DMS53 treated with DMSO at 0.1 percent for 48 hours (cell line): ENCODE results near the gene PALLD.
"Not testable (repeated sequence)": the region's sequence is repeated elsewhere in the genome, so short reads cannot be mapped to it uniquely, and the experiment has no call there.

ENCODE experiments used
- DNase-seq: peaks from one replicate; lab custom pipeline; 2025; ENCODE audit not compliant: unreplicated experiment; lab: John Stamatoyannopoulos, UW

Gene PALLD

GRCh38 chr4:168696280-168696679 is 199.4 kb downstream of the PALLD start:
- no peak for DNase-seq

DNA sequence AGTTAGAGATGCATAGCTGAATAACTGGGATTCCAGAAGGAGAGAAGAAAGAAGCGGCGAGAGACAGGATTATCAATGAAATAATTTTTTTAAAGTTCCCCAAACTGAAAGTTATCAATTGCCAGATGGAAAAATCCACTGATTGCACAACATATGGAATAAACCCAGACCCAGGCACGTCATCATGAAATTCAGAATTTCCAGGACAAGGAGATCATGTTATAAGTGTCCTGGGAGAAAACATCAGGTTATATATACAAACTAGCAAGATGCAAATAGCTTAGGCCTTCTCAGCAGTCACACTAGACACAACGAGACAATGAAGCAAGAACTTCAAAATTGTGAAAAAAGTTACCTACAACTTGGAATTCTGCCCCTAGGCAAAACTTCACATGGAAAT is 200.0 kb downstream of the PALLD start:
- no peak for DNase-seq

DNA sequence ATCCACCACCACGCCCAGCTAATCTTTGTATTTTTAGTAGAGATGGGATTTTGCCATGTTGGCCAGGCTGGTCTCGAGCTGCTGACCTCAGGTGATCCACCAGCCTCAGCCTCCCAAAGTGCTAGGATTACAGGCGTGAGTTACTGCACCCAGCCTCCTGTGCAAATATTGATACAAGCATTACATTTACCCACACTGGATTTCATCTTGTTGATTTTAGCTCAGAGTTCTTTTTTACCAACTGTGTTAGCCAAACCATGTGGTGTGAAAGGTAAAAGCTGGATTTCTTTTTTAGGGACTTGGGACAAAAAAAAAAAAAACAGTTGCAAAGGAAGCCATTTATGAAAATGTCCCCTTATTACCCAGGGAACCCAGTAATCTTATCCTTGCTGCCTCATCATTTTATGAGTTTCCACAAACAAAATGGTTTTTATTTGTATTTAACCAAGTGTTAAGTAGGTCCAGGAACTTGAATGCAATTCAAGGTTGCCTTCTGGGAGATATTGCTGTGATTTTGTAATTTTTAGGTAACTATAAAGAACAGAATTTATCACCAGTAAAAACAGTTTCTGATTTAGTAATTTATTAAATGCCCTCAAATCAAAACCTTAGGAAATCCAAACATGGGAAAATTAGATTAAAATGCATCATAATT is 202.5 kb downstream of the PALLD start:
- DNase-seq, result peak; percentile 74

- no peak for DNase-seq
These were observed 204.2 kb downstream of the PALLD start for GRCh38 chr4:168701061-168701460.

DNA sequence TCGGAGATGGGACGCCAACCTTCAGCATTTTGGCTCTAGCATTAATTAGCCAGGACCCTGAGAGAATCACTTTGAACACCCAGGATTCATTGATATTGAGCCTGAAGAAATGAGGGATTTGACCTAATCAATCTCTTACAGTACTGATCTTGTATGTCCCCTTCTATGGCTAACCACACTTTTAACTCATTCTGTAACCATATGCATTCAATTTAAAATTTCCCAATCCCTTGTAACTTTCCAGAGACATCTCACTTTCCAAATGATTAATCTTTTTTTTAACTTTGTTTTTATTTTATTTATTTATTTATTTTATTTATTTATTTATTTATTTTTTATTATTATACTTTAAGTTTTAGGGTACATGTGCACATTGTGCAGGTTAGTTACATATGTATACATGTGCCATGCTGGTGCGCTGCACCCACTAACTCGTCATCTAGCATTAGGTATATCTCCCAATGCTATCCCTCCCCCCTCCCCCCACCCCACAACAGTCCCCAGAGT is 205.8 kb downstream of the PALLD start:
- not testable (repeated sequence) for DNase-seq

DNA sequence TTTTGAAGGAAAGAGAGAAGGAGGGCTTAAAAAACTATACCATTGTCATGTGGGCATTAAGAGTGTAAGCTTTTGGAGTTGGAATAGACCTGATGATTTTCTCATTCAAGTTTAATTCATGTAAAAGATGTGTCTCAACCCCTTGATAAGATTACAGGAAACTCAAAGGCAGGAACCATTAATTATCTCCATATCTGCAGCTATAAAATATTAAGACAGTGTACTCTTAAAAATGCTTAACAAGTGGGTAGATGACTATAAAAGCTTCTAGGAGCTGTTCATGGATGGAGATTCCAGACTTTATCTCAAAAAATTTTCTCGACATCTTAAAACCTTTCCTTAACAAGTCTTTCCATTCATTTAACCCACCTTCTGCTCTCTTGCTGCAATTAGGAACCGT is 208.3 kb downstream of the PALLD start:
- DNase-seq, result no peak

GRCh38 chr4:168707205-168707604 is 210.4 kb downstream of the PALLD start:
- no peak for DNase-seq

GRCh38 chr4:168708108-168708507 is 211.3 kb downstream of the PALLD start:
- no peak for DNase-seq

DNA sequence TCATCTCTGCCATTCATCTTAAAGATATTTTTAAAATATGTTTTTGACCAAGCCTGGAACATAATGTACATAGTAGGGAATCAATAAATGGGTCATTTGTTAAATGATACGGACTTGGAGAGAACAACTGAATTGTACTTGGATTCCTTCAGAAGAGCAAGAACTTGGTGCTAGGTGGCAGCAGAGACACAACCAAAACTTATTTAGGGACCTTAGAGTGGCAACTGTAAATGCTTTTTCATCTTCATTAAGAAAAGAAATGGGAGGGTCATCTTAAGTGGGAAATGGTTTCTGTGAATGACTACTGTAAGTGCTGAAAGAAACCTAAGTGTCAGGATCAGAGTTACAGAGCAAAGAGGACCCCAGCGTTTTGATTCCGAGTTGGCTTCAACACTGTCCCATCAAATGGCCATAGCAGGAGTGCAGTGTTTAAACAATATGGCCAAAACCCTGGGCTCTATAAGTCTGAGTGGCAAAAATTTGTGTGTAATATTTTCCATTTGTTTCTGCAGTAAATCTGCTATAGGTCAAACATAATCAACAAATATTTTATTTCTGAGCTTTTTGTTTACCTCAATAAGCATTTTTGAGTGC is 213.6 kb downstream of the PALLD start:
- DNase-seq, result peak; percentile 24

DNA sequence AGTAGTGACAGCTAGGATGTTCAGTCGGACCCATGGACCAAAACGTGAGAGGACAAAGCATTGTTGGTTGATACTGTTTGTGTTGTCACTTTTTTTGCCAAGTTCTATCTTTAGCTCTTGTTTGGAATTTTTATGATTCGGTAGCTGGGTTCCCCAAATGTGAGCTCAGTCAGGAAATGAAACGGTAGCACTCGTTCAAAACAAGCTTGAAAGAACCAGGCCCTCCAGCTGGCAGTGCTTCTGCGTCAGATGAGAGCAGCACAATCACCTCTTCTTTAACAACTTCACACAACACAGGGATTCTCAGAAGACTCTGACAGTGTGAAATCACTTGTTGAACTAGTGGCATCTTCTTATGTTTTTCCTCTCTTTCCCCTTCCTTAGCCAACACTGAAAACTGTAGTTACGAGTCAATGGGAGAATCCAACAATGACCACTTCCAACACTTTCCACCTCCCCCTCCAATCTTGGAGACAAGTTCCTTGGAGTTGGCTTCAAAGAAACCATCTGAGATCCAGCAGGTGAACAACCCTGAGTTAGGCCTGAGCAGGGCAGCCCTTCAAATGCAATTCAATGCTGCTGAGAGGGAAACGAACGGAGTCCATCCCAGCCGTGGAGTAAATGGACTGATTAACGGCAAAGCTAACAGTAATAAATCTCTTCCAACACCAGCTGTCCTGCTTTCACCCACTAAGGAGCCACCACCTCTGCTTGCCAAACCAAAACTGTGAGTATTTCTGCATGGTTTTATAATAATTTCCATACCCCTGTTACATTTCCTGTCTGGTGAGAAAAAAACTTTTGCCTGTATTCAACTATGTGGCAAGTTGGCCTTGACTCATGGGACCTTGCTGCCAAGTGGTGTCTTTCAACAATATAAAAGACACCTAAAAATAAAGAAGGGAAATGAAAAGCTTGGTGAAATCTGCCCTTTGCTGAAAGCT is 214.6 kb downstream of the PALLD start:
- DNase-seq, result no peak

DNA sequence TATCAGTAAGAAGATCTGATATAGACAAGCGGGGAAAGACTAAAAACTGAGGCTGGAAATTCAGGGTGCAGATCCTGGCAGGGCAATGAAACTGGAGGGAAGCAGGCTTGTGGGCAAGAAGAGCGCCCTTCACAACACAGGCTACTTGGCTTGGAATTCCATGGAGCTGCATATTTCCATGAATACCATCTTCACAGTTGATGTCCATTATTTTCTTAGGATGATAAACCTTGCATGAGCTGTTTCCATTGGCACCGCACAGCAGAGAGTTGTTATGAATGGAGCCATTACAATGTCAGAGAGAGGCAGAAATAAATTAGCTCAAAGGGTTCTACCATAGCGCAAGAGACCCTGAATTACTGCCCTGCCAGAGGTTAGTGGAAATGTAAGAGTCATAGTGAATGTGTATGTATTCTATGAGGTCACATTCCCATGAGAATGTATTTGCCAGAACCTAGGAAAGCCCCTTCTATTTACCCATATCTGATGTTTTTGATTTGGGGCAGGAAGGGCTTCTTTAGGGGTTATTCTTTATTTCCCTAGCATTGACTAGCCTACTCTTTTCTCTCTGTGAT is 215.6 kb downstream of the PALLD start:
- no peak for DNase-seq

- no peak for DNase-seq
These were observed 216.4 kb downstream of the PALLD start for GRCh38 chr4:168713253-168713652.

DNA sequence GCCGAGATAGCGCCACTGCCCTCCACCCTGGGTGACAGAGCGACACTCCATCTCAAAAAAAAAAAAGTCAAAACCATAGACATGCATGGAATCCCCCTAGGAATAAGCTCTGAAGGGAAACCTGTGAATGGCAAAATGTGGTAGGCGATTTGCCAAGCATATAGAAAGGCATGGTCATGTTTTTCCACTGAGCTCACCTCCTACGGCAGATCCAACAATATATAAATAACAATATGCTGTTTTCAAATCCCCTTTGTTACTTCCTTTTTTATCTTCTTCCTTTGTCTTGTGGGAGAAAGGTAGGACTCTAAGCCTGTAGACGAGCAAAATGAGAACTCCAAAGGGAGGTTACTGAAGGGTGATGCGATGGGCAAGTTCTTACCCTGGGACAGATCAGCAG is 219.0 kb downstream of the PALLD start:
- no peak for DNase-seq

DNA sequence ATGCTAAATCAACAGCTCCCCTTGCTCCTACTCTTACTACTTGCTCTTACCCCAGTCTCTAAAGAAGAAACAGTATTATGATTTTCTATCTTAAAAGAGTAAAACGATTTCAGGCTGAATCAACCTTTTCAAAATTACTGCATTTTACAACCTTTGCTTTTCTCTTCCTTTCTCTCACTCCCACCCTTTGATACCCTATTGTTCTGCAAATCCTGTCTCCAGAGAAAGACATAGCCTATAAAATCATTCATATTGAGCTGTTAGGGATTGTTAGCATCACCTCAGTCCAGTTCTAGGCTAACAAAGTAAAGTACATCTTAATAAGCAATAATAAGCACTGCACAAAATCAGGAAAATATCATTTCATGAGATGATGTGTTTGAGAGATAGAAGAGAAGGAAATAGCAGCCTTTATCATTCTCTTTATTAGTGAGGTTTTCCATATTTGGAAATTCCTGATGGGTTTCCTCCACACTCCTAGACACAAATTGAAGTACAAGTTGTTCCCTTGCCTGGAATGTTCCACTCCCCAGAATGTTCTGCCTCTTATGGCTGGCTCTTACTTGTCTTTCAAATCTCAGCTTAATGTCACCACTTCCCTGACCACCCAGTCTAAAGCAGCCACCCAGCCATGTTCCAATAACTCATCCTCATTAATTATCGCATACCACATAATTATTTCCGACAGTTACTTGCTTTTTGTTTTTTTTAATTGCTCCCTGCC is 219.7 kb downstream of the PALLD start:
- no peak for DNase-seq

DNA sequence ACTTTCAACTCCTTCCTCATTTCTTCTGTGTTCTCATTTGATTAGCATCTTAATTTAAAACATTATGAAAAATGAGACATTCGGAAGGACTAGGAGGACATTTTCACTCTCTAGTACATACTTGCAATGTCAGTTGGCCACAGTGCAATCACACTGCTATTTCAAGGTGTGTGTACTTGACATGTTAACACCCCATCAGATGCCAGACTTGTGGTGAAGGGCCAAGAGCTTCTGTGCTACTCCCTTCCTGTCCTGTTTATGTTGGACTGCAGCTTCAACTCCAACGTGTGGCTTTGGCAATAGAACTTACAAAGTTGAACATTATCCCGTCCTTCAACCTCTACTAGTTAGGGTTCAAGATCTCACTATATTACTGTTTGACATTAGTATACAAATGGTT is 221.0 kb downstream of the PALLD start:
- DNase-seq, result no peak

GRCh38 chr4:168719725-168720124 is 222.9 kb downstream of the PALLD start:
- no peak for DNase-seq

DNA sequence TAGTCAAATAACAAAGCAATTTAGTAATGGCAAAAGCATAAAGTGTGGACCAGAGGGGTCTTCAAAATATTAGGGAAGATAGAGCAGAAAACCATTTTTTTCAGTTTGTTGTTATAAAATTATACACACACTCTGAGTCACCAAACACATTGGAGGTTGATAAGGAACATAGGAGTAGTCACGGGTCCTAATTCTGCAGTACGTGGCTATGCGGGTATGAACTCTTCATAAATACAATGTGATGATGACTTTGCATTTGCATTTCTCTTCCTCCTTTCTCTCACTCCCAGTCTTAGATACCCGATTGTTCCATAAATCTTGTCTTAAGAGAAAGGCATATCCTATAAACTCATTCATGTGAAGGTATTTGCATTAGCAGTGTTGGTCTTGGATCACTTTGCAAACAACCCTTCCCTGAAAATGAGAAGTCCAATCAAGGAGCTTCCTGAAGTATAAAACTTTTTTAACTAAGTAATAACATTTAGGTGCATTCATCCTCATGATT is 223.6 kb downstream of the PALLD start:
- no peak for DNase-seq

DNA sequence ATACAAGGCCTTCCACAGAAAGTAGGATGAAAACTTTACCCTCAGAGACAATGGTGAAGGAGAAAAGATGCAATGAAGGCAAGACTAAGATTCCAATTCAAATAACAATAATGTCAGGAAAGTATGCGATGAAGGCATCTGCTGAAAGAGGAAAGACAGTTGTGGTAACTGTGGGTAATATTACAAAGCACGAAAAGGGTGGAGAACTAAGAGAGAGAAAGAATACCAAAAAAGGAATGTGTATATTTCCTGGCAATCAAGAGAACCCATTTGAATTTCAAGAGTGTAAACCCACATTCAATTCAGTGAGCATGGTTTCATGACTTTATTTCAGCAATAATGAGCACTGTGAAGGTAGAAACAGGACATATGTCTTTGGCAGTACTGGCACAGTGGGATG is 225.5 kb downstream of the PALLD start:
- no peak for DNase-seq

DNA sequence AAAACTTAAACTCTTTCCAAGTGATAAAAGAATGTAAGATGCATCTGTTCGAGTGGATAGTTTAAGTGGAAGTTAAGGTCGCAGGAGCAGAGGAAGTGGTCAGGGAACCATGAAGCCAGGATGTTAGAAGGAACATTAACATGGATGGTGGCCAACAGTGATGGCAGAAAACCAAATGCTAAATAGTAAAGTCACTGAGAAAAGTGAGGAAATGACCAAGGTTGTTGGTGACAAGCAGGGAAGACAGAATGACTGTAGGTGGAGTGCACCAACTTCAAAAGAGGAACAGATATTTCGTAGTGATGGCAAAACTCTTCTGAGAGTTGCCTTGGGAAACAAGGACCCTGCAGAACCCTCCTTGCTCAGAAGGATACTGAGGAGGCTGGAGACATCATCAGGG is 226.2 kb downstream of the PALLD start:
- DNase-seq, result no peak

DNA sequence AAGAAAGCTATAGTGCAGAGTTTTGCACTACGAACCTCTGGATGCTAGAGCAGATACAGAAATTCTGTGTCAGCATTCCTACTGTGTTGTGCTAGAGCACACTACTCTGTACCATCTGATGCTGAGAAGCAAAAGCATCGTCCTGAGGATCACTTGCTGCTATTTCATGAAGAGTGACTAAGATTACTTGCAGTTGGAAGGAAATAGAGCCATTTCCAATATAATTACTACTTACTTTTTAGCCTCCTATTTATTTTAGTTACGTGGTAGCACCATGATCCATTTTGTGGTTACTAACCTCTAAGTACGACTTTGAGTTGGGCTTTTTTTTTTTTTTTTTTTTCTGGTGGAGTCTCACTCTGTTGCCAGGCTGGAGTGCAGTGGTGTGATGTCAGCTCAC is 226.7 kb downstream of the PALLD start:
- DNase-seq, result no peak

DNA sequence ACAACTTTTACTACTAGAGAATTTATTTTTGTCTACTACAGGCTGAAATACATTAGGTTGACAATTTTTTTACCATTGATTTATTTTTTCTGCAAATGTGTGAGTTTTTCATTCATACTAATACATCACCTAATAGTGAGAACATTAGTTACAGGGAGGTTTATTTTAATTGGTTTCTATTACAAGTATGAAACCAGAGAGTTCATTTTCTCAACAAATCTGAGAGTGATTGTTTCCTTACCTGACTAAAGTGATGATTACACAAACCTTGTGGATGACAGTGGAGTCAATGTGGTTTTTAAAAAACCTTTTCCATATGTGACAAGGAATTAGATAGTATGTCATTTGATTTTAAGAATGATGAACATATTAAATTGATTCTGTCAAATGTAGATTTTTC is 227.4 kb downstream of the PALLD start:
- DNase-seq, result no peak
